Measurements from ENCODE around the gene KCNC1.

Gene KCNC1

DNA sequence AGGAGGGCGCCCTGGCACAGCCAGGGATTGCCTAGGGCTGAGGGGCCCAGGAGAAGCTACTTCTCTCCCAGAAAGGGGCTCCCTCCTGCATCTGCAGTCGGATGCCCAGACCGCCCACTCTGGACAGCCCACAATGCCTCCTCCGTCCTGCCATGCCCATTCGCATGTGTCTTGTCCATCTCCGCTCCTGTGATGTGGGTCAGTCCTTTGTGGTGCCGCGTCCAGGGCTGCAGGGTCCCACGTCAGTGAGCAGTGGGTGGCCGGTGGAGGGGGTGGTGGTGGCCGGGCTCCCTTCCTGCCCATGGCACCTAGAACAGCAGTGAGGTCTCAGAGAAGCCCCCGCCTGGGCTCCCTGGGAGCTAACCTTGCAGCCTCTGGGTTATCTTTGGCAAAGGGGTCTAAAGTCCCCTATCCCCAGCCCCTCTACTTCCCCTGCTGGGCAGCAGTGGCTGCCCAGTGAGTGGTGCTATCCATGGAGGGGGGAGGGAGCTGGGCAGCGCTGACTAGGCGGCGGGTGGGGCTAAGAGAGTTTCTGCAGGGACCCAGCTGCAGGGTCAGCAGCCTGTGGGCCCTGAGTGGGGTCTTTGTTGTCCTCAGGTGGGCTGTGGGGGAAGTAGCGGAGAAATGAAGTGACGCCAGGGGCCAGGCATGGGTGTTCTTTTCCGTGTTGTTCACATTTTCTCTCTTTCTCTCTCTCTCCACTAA, 41.1 kb downstream of the KCNC1 start:
- DNase-seq, result no peak

DNA sequence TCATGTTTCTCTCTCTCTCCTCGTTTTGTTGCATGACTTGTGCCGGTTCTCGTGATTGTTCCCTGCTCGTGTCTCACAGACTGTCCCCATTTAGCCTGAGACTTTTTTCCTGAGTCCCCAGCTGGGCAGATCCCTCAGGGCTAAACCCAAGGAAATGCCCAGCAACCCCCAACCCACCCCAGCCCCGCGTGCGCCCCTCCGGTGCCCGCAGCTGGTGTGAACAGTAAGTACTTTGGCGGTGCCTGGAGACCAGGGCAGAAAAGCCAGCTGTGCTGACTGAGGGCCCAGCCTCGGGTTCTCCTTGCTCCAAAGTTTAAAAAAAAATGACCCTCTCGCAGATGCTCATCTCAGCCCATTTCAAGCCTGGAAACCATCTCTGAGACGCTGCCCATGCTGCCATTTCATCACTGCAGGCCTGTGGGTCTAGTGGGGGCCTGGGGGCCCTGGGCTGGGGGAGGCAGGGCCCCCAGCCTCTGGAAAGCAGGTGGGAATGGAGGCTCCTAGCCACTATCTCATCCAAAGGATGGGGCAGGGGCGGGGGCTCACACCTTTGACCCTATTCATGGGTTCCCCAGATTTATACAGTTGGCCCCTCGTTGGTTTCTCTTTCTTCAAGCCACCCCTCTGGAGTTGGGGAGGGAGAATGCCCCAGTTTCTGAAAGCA, 41.8 kb downstream of the KCNC1 start:
- no peak for DNase-seq

DNA sequence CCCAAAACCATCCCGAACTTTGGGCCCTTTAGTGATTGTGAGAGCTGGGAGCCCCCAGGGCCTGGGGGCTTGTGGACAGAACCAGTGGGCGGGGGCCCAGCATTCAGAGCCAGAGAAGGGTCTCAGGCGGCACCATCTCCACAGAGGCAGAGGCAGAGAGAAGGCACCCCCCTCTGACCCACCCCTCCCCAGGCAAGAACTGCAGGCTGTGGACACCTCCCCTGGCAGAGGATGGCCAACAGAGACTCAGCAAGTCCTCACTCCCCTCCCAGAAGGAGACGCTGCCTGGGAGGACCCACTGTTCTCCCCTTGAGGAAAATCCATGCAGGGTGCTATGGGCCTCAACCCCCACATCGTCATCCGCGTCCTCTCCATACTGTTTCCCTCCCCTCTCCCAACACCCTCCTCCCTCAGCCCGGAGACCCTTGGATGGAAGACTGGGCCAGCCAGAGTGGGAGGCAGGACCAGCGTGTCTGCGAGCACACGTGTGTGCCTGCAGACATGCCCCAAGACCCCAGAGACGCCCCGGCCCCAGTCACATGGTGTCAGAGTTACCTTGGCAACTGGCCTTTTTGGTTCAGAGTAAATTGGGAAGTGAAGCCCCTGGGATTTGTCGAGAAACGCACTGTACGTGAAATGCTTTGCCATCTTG, 42.6 kb downstream of the KCNC1 start:
- no peak for DNase-seq

DNA sequence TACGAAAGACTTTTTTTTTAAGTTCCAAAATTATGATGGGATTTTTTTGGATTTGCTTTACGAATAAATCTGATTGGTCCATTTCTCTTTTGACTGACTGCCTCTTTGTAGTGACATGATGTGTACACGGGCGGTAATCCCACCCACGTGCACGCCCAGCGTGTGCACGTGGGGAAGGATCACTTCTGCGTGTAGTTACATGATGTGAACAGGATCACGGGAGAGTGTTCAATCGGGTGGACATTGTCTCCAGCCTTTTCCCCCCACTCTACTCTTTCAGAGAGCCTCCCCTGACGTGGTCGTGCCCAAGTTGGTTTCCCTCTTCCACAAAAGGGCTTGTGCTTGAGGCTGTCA, 43.1 kb downstream of the KCNC1 start:
- DNase-seq, result no peak

DNA sequence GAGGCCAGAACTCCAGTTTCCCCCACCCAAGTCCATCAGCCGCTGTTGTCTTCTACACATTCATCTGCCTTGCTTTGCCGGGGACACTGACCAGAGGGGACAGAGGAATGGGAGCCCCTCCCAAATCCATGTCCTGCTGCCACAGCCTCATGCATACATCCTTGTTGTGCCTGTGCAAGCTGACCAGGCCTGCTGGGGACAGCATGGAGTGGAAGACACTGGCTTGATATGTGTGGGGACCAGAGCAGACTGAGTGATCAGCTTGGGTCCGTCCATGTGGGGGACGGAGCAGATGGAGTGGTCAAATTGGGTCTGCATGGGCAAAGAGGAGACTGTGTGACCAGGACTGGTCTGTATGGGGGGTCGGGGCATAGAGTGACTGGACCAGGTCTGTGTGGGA, 43.8 kb downstream of the KCNC1 start:
- no peak for DNase-seq

DNA sequence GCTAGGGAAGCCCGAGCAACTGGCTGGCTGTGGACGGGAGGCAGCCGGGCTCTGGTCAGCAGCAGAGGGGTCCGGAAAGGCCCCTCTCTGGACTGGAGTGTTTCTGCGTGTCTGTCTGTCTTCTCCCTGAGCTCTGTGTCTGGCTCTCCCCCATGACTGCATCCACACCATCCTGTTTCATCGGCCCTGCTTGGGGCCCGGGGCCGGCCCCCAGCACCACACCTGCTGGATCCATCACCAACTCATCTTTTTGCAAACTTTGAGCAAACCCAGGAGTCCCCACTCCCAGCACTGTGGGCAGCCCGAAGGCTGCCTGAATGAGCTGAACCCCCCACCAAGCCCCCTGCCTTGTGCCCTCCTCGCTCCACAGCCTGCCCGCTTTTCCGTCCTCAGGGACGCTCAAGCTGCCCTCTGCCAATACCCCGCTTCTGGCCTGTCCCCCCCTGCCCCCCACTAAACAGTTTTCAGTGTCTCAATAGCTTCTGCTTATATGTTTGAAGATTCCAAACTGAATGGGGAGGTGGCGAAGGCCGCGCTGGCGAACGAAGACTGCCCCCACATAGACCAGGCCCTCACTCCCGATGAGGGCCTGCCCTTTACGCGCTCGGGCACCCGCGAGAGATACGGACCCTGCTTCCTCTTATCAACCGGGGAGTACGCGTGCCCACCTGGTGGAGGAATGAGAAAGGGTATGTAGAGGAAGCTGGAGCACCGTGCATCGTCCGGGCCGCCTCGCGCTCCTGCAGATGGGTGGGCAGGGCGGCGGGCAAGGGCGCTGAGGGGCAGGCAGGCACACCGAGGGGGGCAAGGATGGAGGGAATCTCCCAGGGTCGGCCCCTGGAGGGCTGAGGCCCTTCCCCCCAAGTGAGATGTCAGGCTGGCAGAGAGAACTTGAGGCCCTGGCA, 44.6 kb downstream of the KCNC1 start:
- DNase-seq, result no peak

DNA sequence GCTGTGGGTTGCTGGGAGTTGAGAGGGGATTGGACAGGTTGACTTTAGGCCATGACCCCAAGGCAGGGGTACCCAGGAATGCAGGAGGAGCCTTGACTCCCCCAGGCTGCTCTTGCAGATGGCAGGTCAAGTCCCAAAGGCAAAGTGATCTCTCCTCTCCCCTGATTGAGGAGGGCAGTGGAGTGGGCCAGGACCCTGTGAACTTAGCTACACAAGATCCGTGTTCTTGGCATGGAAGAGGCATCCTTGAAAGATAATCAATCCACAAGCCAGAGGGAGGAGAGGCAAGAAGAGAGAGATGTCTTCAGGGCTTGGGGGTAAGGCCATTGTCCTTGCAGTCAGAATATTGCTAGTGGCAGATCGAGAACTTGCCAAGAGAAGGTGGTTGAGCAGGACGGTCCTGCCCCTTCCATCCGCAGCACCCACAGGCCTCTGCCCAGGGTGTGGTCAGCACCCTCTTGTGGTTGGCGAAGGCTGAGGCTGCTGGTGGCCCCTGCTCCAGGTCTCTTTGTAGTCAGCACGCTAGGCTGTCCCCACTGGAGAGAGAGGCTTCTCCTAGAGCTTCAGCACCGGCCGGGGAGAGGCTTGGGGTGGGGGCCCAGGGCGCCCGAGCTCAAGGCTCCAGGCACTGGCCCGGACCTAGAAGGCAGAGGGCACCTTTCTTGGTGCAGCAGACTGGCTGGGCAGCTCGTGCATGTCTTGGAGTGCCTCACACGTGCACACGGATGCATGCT, 45.4 kb downstream of the KCNC1 start:
- DNase-seq, result no peak

DNA sequence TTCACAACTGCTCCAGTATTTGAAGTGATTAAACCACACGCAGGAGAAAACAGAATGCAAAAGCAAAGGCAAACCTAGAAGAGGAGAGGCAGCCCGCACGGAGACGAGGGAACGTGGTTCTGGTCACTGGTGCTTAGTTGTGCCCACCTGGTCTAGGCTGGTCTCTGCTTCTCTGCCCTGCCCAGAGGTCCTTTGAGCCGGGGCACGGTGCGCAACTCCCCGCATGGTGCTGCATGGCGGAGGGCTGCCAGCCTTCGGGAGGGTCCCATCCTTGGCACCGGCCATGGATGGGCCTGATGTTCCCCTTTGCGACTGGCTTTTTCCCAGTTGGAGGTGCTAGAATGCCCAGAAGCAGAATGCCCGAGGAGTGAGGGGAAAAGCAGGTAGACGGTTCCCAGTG, 46.1 kb downstream of the KCNC1 start:
- DNase-seq, result no peak

DNA sequence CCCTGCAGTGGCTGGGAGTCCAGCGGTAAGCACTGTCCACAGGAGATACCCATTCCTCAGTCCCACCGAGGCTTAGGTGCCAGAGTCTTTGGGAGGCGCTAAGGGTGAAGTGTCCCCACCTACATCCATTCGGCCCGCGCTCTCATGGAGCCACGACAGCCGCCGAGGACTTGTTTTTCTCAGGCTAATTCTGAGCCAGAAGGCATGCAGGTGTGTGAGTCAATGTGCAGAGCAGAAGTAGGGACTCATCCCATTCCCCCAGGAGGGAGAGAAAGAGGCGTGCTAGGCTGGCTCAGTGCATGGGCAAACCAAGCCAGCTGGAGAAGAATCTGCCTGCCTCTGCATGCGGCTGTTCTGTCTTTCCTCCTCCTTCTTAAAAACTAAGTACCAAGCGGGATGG, 46.6 kb downstream of the KCNC1 start:
- no peak for DNase-seq

DNA sequence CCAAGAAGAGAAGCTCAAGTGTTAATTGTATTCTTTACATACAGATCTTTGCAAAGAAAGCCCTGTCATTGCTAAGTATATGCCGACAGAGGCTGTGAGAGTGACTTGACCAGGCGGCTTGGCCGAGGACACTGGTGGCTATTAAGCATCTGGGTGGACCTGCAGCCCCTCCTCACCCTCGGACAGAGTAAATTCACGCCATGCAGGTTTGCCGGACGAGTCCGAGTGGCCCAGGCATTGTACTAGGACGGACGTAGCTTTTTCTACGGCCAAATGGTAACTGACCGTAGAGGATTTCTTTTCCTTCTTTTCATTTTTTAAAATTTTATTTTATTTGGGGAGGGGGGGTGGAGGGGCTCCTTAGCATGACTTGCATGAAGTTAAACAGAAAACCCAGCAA, 47.0 kb downstream of the KCNC1 start:
- DNase-seq, result no peak

DNA sequence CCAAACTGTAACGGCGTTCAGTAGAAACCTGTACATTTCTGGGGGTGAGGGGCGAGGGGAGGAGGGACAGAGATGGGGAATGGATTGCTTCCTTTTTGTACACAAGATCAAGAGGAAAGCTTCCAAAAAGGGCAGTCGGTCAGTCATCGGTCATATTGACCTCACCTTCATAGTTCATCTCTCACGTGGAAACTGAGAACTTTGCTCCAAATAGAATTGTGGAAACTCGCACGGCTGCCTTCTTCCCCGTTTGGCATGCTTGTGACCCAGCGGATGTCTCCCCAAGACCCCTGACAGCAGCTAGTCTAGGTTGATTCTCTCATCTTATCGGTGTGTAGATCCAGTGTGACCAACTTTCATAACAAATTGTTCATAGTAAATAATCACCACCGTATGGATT, 47.6 kb downstream of the KCNC1 start:
- no peak for DNase-seq

DNA sequence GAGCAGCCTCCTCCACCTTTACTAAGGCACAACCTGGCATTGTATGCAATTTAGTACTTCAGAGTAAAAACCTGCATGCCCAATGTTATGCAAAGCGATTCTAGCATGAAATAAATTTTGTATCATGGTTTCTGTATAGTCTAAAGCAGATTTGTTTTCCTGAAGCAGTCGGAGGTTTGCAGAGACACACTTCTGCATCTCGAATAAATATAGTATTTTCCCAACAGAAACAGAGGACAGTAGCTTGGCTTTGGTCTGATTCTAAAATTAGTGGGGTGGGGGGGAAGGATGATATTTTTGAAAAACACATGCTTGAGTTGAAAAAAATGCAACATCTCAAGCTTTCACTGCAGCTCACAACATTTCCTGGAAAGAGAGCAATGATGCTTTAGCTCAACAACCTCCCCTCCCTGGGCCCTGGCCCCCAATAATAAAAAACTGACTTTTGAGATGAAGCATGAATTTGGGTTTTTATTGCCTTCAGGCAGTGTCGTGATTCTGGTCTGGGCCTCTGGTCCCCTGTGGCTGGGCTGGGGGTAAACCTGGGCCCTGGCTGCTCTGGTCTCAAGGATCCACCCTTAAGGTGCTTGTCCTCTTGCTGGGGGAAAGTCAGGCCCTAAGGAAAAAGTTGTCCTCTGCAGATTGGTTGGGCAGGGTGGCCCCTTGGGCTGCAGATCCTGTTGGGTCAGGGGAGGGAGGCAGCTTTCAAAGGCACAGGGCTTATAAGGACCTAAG, 48.2 kb downstream of the KCNC1 start:
- DNase-seq, result no peak

DNA sequence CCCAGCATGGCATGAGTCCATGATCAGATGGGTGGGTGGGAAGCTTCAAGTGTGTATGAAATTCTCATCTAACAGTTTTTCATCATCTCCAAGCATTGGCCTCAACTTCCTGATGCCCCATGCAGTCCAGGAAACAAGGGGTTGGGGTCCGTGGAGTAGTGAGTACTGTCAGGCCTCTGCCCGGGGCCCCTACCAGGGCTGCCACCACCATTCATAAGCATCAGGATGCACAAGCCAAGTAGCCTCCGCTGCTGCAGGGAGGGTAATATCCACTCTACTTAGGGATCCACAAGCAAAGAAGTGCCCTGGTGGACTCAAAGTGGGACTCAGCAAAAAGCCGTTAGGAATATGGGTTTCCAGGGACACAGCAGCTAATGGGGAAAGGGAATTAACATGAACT, 49.3 kb downstream of the KCNC1 start:
- DNase-seq, result no peak

DNA sequence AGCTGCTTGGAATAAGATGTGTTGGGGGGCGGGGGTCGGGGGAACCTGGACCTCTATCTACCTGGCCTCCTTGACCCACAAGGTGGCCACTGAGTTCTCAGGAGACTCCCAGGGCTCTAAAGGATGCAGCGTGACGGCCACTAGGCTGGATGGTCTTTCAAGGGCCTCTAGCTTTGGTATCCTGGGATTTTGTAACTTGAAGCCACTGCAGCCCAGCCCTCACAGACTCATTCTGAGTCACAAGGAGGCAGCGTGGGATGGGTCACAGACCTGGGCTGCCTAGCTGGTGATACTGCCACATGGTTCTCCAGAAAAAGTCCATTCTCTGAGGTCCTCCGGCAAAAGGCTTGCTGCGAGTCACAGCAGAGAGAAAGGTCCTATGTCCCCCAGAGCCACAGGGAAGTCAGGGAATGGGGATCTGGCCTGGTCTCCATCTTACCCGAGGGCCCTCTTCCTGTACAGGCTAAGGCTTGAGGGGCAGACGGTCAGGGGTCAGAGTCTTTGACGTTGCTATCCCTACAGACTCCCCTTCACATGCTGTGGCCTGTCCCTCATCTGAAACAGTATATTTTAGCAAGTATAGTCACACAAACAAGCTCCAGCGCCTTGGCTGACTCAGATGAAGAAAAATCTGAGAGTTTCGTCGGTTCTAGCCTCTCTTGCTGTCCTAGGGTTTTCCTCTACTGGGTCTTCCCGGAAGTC, 52.4 kb downstream of the KCNC1 start:
- DNase-seq, result no peak

DNA sequence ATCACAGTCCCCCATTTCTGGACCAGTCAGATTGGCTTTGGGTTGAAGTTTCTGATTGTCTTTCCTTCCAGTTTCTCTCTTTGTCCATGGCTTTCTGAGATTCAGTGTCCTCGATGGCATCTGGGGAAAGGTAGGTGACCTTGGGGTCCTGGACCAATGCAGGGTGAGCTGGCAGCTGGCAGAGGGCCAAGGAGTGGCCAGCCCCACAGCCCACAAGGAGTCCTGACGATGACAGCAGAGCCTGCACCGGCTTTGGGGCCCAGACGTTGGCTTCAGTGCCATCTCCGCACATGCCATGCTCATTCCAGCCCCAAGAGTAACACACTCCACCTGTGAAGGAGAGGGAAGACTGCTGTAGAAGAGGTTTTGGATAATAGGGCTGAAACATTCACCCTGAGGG, 53.5 kb downstream of the KCNC1 start:
- no peak for DNase-seq

DNA sequence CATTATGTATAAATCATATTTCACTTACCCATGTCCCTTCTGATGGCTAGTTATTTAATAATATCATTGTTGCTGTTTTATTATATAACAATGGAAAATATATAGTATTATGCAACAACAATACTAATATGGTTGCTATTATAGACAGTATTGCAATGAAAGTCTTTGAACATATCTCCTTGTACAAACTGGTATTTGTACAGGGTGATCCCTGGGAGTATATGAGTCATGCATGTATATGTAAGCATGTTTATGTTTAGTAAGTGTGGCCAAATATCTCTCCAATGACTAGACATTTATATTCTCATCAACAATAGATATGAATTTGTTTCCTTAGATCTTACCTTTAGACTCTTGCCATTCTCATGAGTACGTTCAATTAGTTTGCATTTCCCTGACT, 55.9 kb downstream of the KCNC1 start:
- DNase-seq, result no peak

DNA sequence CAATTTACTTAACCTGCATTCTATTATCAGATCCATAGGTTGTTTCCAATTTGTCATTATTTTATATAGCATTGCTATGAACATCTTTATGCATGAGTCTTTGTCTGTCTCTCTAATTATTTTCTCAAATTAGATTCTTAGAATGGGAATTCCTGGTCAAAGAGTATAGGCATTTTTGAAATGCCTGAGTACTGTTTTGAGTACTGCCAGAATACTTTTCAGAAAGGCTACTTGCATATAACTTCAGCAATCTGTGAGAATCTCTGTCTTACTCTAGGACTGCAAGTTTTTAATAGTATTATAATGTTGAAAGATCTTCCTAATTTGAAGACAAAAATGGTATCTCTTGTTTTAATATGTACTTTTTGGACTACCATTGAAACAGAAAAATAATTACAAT, 56.6 kb downstream of the KCNC1 start:
- no peak for DNase-seq

DNA sequence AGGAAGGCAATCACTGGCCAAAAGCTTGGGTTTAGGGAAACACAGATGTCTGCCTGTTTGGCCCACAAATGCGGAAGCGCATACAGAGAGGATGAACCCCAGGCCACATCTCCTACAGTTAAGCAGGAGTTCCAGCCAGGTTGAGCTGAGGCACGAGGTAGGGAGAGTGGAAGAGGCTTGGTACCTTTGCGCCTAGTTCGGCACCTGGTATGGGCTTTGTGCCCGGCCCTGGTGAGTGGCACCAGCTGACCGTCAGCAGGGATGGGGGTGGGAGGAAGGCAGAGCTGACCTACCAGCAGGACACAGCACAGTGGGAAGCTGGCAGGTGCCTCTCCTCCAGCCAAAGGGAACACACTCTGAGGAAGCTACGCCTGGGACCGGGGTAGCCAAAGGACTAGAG, 57.6 kb downstream of the KCNC1 start:
- DNase-seq, result no peak

DNA sequence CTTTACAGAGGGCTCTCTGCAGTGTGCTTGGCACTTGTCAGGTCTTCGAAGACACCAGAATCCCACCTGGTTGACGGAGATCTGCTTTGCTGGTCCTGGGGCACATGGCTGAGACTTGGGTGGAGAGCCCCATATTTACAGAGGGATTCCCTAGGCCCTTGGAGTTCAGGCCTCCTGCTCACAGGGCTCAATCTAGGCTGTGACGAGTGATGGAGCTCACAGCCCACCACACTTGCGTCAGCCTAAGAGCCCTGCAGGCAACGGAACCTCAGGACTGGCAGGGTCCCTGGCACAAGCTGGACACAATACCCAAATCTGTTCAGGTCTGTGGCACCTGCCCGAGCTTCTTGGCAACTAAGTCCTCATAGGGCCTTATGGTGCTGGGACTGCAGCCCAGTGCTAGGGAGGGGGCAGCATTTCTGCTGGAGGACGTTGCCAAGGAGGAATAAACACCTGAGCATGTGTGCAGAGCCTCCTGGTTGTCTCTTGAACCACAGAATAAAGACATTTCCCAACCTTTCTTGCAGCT, 59.1 kb downstream of the KCNC1 start:
- DNase-seq, result no peak

DNA sequence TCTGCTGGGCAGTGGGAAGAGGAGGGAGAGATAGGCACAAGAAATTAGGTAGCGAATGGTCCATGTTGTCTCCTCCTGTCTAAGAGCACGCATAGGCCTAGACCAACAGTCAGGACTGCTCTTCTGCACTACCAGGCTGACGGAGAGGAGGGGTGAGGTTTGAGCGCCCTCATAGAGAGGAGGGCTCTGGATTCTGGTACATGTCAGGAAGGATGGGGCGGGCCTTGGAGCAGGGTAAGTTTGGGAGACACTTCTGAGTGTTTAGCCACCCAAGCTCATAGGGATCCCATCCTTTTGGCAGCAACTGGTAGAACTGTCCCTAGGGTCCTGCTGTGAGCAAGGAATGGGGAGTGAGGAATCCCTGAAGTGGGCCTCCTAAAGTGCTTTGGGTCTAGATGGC, 60.4 kb downstream of the KCNC1 start:
- DNase-seq, result no peak

DNA sequence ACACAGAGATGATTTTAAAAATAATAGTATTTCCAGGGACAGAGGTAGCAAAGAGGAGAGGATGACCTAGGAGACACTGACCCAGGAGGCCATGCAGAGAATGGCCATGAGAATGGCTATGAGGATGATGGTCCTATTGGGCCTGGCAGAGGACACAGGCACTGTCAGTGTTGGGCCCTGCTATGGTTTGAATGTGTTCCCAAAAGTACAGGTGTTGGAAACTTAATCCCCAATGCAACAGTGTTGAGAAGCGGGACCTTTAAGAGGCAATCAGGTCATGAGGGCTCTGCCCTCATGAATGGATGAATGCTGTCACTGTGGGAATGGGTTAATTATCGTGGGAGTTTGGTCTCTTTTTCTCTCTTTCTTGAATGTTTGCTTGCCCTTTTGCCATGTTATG, 61.6 kb downstream of the KCNC1 start:
- DNase-seq, result no peak
